Neural progenitor cell (in vitro differentiated cells): Measurements from ENCODE around the gene KIAA0825.

Source experiments
- CTCF ChIP-seq: fragments of 200-600 bp; sonication (generic); IDR thresholded peaks from 2 replicates; pipeline ENCODE4 v1.5.1; 2017; ENCODE audit warnings: antibody characterized with exemption, mild to moderate bottlenecking
- EZH2phosphoT487 ChIP-seq: fragments of 200-600 bp; sonication (generic); IDR thresholded peaks from 2 replicates; pipeline ENCODE4 v1.6.1; 2017; ENCODE audit warnings: antibody characterized with exemption

DNA sequence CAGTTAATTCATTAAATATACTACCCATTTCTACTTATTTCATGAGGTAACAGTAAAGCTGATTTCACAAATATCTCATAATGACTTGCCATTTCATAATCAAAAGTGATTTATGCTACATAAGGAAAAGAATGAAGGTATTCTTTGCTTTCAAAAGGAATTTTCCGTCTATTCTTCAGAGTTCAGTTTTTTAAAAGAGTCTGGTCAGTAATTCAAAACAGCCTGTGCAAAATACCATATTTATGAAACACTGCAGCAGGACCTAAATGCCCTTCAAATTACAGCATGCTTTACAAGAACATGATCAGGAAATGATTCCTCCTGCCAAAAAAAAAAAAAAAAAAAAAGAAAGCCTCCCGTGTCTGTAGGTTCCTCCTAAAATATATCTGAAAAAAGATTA, 154.7 kb downstream of the KIAA0825 start:
- TF ChIP-seq CTCF (no peak), EZH2phosphoT487 (no peak)
